Activated T-cell treated with anti-CD3 and anti-CD28 coated beads for 4 hours (primary cell): ENCODE measurements around the gene QDPR.
"Not testable (repeated sequence)": the region's sequence is repeated elsewhere in the genome, so short reads cannot be mapped to it uniquely, and the experiment has no call there.

Experiments used
- DNase-seq: peaks from one replicate; pipeline ENCODE4 v3.0.0-alpha.2; 2020

QDPR gene

GRCh38 chr4:17511950-17512795 lies at the start of gene QDPR:
Gene QDPR (minus strand): TSS chr4:17512090. CDS start chr4:17512054, 36 bp downstream.
- DNase-seq: peak; percentile 50

- no peak for DNase-seq
These were observed 49.5 kb upstream of the QDPR start for GRCh38 chr4:17561195-17561909.

- no peak for DNase-seq
These were observed 48.3 kb upstream of the QDPR start for GRCh38 chr4:17560065-17560673.

- no peak for DNase-seq
These were observed 47.8 kb upstream of the QDPR start for GRCh38 chr4:17559709-17560048.

- DNase-seq: no peak
These were observed 47.2 kb upstream of the QDPR start for GRCh38 chr4:17558941-17559708.

GRCh38 chr4:17557880-17558279 lies 46.0 kb upstream of the QDPR start:
- no peak for DNase-seq

GRCh38 chr4:17556498-17556897 lies 44.6 kb upstream of the QDPR start:
- DNase-seq: no peak

GRCh38 chr4:17554568-17554967 lies 42.7 kb upstream of the QDPR start:
- no peak for DNase-seq

- DNase-seq: no peak
These were observed 40.5 kb upstream of the QDPR start for GRCh38 chr4:17552427-17552826.

- DNase-seq: no peak
These were observed 38.7 kb upstream of the QDPR start for GRCh38 chr4:17550549-17550948.

GRCh38 chr4:17546678-17547077 lies 34.8 kb upstream of the QDPR start:
- DNase-seq: no peak

GRCh38 chr4:17546222-17546621 lies 34.3 kb upstream of the QDPR start:
- no peak for DNase-seq

GRCh38 chr4:17545374-17546140 lies 33.7 kb upstream of the QDPR start:
- no peak for DNase-seq

GRCh38 chr4:17544831-17545234 lies 32.9 kb upstream of the QDPR start:
- DNase-seq: no peak

GRCh38 chr4:17544205-17544604 lies 32.3 kb upstream of the QDPR start:
- no peak for DNase-seq

- DNase-seq: not testable (repeated sequence)
These were observed 25.2 kb upstream of the QDPR start for GRCh38 chr4:17537060-17537459.

GRCh38 chr4:17535906-17536305 lies 24.0 kb upstream of the QDPR start:
- DNase-seq: no peak

- no peak for DNase-seq
These were observed 23.4 kb upstream of the QDPR start for GRCh38 chr4:17535242-17535641.

- no peak for DNase-seq
These were observed 22.8 kb upstream of the QDPR start for GRCh38 chr4:17534705-17535104.

GRCh38 chr4:17531538-17532285 lies 19.8 kb upstream of the QDPR start:
- no peak for DNase-seq

GRCh38 chr4:17528551-17529165 lies 16.8 kb upstream of the QDPR start:
- DNase-seq: no peak
